Neural crest cell (in vitro differentiated cells): ENCODE data around the gene IYD. TPM values are rescaled to one million over a fixed set of nuclear protein-coding genes. Genes with fewer than 3 reads are reported as not detected.

Experiments used
- DNase-seq: peaks from one replicate; pipeline ENCODE4 v3.0.0; 2021; ENCODE audit warnings: low read depth, mixed read lengths, low spot score
- H3K27ac Mint-ChIP-seq: one replicate; pipeline ENCODE4 v1.8.0; 2021; ENCODE audit warnings: mild to moderate bottlenecking, mixed read lengths; ENCODE audit not compliant: unreplicated experiment
- H3K27me3 Mint-ChIP-seq: 2 replicates; pipeline ENCODE4 v1.8.0; 2021; ENCODE audit warnings: low read depth, mild to moderate bottlenecking, mixed read lengths
- H3K36me3 Mint-ChIP-seq: 2 replicates; pipeline ENCODE4 v1.8.0; 2021; ENCODE audit warnings: low read depth, mild to moderate bottlenecking, mixed read lengths
- H3K4me1 Mint-ChIP-seq: 2 replicates; pipeline ENCODE4 v1.8.0; 2021; ENCODE audit warnings: mixed read lengths
- H3K4me3 Mint-ChIP-seq: one replicate; pipeline ENCODE4 v1.8.0; 2021; ENCODE audit warnings: mild to moderate bottlenecking, mixed read lengths
- H3K9me3 Mint-ChIP-seq: 2 replicates; pipeline ENCODE4 v1.8.0; 2021; ENCODE audit warnings: mixed read lengths
- CTCF ChIP-seq: fragments of 200-600 bp; sonication (generic); conservative IDR thresholded peaks from 2 replicates; pipeline ENCODE4 v1.5.0; 2021; ENCODE audit warnings: antibody characterized with exemption, mild to moderate bottlenecking
- total RNA-seq: library from RNA; stranded (reverse); gene quantifications from 2 replicates; pipeline ENCODE4 v1.2.1, GENCODE V29; 2021

Gene IYD
- total RNA-seq, 1 donor from 2014 or later: not detected

DNA sequence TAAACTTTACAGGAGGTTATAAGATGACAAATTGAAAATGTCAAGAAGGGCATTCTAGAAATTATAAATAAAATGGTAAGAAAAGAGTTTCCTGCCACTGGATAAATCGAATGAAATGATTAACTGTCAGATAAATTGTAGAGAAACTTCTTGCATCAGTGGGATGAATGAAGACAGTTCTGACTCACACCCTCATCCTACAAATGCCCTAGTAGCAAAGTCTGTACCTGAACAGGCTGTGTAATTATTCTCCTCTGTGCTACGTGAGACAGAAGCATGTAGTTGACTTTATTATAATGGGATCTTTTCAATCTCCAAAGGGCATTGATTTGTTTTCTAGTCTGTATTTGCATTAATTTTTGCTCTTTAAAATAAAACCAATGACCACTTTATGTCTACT, 47.3 kb downstream of the IYD start:
- peaks cover 18% of the 10 kb centered on the region for H3K4me1 Mint-ChIP-seq
- no peak for TF ChIP-seq CTCF
- H3K36me3 Mint-ChIP-seq: no peaks in the 10 kb centered on the region
- peaks cover 9% of the 10 kb centered on the region for H3K9me3 Mint-ChIP-seq
- no peak overlapping the region for H3K27ac Mint-ChIP-seq
- peaks cover 5% of the 10 kb centered on the region for H3K27me3 Mint-ChIP-seq
- no peak overlapping the region for H3K4me3 Mint-ChIP-seq
- DNase-seq: no peak

DNA sequence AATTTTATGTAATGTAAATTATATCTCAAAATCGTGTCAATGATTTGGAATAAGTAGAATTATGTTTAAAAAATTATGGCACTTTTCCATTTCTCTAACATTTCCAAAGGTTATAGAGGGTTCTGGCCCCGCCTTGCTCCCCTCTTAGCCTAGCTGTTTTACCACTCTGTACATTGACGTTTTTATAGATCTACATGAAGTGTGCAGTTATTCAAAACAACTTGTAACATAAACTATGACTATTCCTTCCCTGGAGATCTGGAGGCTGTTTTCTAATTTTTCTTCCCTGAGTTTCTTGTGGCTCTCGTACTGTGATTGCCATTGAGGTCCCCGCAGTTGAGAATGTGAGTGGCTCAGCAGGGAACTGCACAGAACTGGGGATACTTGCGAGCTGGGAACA, 48.4 kb downstream of the IYD start:
- TF ChIP-seq CTCF: no peak

DNA sequence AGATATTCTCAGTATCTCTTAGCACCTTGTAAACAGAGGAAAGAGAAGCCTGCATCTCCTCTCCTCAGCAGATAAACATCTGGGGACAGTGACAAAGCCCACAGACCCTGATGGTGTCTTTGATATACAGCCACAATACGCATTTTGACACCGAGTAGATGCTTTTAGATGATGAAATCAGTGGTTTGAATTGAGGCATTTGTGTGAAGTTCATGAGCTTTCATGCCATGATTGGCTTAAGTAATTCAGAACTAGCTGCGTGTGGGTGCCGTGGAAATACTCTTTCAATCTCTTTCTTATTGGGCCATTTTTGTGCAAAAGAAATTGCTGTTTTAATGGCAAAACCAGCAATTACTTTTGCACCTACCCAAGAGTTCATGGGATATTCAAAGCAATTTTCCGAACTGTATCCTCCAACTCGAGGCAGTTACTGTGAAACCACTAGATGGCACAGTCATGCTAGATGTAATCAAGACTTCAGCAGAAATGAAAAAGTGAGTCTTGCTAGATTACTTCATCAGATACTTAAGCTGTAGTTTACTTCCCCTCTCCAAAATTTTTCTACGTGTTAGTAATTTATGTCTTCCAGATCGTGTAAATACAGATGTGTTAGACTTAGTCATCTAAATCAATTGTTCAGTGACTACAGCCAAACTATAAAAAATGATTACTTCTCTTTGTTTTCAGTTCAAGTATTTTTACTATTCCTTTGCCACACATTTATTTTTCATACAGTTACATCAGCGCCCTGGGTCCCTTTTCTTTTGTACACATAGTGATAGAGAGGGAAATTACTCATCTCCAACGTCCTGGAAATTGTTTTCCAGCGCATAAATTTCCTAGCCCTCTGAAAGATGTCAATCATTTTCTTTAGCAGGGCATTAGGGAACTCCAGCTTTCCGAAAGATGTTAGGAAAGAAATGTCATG, 49.4 kb downstream of the IYD start:
- Mint-ChIP-seq H3K27ac (peak overlapping the region; percentile 69), H3K27me3 (peaks cover 5% of the 10 kb centered on the region), H3K9me3 (peaks cover 6% of the 10 kb centered on the region), H3K36me3 (no peaks in the 10 kb centered on the region), H3K4me3 (peak overlapping the region; percentile 53), H3K4me1 (peaks cover 15% of the 10 kb centered on the region)
- peak; percentile 88 for TF ChIP-seq CTCF
- no peak for DNase-seq

More for the DNA sequence above, 48.4 kb downstream of the IYD start:
- Mint-ChIP-seq H3K36me3 (no peaks in the 10 kb centered on the region), H3K4me3 (no peak overlapping the region), H3K27me3 (peaks cover 5% of the 10 kb centered on the region), H3K27ac (no peak overlapping the region), H3K4me1 (peaks cover 15% of the 10 kb centered on the region), H3K9me3 (peaks cover 9% of the 10 kb centered on the region)
- no peak for DNase-seq

DNA sequence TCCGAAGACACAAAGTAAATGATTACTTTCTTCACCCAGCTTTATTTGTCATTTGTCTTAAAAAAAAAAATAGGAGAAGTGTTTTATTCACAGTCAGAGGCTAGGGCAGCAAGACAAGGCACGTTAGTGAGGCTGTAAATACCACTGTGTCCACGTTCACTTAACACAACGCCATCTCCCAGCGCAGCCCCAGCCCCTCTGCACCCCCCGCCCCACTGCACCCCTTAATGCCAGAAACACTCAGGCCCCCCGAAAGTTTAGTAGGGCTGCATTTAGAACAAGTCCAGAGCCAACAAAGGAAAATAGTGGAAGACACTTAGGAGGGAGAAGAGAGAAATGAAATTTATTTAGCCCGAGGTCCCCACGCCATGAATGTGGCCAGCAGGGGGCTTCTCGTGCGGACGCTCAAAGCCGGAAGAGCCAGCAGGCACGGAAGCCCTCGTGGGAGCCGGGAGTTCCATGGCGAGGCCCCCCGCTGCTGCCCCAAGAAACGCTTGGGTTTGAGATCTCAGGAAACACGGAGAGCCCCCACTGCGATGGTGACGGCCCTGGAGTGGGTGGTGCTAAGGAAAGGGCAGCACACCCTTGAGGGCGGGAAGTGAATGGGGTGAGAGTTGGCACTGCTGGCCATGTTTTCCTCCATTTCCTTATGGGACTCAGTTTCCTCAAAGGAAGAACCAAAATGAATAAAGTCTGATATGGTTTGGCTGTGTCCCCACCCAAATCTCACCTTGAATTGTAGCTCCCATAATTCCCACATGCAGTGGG, 50.2 kb downstream of the IYD start:
- Mint-ChIP-seq H3K4me3 (peak overlapping the region; percentile 53), H3K27ac (peak overlapping the region; percentile 69), H3K4me1 (peaks cover 15% of the 10 kb centered on the region), H3K9me3 (peaks cover 6% of the 10 kb centered on the region), H3K36me3 (no peaks in the 10 kb centered on the region), H3K27me3 (peaks cover 5% of the 10 kb centered on the region)
- peak; percentile 79 for TF ChIP-seq CTCF
- peak; percentile 72 for DNase-seq

DNA sequence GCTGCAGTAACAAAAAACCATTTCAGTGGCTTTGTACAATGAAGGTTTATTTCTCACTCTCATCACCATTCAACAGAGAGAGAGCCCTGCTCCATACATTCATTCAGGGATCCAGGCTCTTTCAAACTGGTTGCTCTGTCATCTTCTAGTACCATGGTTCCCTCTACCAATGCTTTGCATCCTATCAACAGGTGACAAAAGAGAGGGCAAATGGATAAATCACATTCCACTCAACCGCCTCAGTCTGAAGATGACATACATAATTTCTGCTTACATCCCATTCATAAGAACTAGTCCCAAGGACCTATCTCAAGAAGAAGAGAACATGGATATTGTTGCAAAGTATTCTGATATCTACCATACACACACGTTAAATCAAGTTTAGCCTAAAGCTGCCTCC, 51.6 kb downstream of the IYD start:
- DNase-seq: no peak
- TF ChIP-seq CTCF: no peak
- Mint-ChIP-seq H3K27ac (no peak overlapping the region), H3K4me1 (peaks cover 15% of the 10 kb centered on the region), H3K27me3 (peaks cover 5% of the 10 kb centered on the region), H3K4me3 (no peak overlapping the region), H3K36me3 (no peaks in the 10 kb centered on the region), H3K9me3 (peaks cover 6% of the 10 kb centered on the region)
